GM19452 (cell line): ENCODE measurements around the gene COL7A1.
"Not testable (repeated sequence)": the region's sequence is repeated elsewhere in the genome, so short reads cannot be mapped to it uniquely, and the experiment has no call there.

Experiments
- ATAC-seq: cut with Tn5 transposase; IDR thresholded peaks from one replicate; pipeline ENCODE4 v1.9.1; 2021; ENCODE audit not compliant: unreplicated experiment

Gene COL7A1

DNA sequence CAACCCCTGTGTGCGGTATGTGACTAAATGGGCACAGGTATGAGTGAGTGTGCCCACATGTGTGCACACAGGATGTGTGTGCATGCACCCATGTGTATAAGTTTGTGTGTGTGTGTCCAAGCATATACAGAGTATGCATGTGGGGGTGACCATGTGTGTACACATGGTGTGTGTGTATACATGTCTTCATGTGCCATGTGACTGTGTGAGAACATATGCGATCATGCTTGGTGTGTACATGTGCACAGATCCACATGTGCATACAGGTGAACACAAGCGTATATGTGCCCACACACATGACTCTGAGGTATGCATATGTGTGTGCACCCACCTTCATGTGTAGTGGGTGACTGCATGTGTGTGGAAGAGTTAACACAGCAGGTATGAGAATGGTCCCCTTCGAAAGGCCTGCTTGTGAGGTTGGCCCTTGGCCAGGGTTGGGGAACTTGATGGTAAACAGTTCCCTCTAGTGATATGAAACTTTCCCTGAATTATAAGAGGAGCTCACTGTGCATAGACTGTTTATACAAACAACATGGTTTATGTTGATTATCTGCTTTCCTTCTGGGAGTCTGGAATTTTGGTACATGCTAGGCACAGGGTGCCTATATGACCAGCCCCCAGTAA, 48.8 kb downstream of the COL7A1 start:
- no peak for ATAC-seq

DNA sequence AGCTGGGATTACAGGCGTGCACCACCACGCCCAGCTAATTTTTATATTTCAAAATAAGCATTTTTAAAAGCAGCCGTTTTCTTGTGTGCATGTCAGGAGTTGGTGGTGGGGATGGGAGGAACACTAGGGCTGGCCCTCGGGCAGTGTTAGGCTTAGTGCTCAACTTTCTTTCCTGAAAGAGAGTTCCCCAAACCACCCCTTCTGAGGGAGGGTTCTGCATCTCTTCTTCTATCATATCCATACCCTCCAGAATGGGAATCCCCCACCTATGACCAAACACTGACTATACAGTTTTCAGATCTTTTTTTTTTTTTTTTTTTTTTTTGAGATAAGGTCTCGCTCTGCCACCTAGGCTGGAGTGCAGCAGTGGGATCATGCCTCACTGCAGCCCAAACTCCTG, 51.0 kb downstream of the COL7A1 start:
- ATAC-seq = no peak

DNA sequence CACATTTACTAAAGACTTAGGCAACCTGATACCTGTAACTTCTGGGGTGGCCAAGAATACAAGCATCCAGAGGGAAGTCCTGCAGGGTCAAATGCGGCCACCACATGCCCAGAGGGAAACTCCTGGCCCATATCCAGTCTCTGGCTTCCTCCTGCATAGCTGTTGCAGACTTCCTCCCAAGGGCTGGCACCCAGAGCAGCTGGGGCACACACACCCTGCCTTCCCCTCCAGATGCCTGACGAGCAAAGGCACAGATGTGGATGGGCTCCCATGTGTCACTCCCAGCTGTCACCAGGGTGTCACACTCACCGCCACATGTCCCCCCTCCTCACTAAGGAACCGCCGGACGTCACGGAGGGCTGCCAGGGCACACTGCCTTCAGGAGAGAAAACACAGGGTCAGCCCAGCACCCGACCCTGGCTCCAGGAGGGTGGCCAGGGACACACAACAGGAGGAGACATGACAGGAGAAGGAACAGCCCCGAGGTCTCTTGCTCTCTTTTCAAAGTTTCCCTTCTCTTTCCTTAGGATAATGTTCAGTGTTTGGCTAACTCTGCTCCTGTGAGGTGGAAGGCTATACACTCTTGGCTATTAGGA, 51.8 kb downstream of the COL7A1 start:
- no peak for ATAC-seq

DNA sequence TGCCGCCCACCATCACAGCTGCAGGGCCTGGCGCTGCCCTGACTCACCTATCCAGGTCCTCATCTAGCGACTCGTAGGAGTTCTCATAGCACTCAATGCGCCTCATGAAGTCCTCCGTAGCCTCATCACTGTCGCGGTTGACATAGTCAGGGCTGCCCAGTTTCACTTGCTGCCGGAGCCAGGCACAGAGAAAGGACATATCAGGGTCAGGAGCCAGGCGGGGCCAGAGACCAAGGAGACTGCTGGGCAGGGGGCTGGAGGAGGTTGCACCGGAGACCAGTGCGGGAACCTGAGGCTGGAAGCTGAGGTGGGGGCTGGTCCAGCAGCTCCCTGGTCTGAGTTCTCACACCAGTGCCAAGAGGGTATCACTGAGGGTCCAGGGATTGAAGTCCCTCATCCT, 56.7 kb downstream of the COL7A1 start:
- no peak for ATAC-seq

DNA sequence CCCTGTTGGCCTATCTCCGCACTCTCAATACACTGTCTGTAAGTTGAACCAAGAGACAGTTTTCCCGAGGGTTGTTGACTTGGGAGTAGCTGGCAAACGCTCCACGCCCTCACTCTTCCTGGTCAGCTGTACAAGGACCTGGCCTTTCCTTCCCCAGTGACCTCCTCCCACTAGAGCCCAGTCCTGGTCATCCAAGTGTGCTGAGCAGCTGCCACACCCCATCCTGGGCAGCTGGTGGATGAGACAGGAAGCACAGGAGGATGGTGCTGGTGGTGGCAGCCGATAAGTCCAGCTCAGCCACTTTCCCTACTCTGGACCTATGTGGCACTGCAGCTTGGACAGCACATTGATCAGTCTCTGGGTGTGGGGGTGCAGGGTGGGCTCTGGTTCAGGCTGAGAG, 58.3 kb downstream of the COL7A1 start:
- no peak for ATAC-seq

DNA sequence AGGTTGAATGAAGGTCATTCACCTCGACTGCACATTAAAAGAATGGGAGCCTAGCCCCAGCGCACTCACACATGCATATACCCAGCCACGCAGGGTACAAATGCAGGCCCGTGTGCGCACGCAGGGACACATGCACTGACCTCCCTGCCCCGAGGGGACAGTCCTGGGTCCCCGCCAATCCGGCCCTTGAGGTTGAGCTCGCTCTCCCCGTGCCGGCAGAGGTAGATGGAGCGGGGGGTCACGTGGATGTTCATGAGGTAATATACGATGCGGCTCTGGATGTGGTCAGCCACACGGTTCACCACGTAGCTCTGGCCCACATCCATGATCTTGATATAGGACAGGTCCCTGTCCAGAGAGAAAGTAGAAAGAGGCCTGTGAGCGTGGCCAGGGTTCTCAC, 59.0 kb downstream of the COL7A1 start:
- ATAC-seq = no peak

DNA sequence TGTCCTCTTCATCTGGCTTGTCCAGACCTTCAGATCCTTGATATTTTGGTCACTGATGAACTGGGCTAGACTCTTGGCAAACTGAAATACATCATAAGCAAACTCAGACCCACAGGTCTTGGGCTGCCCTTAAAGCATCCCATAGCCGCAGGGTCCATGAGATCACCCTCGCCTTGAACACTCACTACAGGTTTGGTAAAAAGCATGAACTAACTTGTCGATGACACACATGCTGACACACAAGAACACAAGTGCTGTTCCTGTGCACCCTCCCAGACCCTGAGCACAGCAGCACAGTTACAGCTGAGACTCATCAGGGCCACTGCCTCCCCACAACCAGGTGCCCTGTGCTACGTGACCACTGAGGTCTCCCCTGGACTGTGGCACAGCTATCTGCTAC, 59.6 kb downstream of the COL7A1 start:
- ATAC-seq = no peak

DNA sequence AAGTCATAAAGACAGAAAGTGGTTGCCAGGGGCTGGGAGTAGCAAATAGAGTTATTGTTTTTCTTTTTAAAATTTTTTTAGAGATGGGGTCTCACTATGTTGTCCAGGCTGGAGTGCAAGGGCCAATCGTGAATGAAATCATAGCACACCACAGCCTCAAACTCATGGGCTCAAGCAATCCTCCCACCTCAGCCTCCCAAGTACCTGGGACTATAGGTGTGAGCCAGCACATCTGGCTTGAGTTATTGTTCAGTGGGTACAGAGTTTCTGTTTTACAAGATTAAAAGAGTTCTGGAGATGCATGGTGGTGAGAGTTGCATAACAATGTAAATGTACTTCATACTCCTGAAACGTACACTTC, 62.2 kb downstream of the COL7A1 start:
- no peak for ATAC-seq

DNA sequence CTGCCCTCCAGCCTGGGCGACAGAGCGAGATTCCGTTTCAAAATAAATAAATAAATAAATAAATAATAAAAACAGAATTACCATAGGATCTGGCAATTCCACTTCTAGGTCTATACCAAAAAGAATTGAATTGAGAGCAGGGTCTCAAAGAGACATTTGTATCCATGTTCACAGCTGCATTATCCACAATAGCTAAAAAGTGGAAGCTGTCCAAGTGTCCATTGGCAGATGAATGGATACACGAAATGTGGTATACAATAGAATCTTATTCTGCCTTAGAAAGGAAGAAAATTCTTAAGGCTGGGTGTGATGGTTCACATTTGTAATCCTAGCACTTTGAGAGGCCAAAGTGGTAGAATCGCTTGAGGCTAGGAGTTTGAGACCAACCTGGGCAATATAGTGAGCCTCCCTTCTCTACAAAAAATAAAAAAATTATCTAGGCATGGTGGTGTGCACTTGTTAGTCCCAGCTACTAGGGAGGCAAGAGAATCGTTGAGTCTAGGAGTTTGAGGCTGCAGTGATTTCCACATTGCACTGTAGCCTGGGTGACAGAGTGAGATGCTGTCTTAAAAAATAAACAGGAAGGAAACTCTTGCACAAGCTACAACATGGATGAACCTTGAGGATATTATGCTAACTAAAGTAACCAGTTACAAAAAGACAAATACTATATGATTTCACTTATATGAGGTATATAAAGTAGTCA, 62.7 kb downstream of the COL7A1 start:
- ATAC-seq = no peak

DNA sequence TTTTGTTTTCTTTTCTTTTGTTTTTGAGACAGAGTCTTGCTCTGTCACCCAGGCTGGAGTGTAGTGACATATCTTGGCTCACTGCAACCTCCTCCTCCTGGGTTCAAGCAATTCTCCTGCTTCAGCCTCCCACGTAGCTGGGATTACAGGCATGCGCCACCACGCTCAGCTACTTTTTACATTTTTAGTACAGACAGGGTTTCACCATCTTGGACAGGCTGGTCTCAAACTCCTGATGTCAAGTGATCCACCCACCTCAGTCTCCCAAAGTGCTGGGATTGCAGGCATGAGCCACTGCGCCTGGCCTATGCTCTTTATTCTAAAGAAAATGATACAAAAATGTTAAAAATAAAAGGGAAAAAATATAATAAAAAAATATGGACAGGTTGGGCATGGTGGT, 64.4 kb downstream of the COL7A1 start:
- not testable (repeated sequence) for ATAC-seq

DNA sequence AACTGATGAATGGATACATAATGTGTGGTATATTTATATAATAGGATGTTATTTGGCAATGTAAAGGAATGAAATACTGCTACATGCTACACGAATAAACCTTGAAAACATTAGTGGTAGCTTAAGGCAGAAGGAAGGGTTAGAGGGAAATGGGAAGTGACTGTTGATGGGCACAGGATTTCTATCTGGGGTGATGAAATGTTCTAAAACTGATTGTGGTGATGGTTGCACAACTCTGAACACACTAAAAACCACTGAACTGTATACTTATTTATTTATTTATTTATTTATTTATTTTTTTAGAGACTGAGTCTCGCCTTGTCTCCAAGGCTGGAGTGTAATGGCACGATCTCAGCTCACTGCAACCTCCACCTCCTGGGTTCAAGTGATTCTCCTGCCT, 66.4 kb downstream of the COL7A1 start:
- ATAC-seq = no peak

DNA sequence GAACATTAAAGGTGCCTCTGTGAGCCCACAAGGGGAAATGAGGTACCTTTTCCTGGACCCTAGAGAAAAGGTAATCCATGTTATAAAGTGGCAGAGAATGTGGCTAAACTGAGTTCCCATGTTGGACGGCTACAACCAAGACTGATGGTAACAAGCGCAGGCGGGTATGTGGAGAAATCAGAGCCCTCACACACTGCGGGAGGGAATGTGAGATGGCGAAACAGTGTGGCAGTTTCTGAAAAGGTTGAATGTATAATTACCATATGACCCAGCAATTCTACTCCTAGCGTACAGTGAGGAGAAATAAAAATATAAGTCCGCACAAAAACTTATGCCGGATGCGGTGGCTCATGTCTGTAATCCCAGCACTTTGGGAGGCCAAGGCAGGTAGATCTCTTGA, 67.1 kb downstream of the COL7A1 start:
- ATAC-seq = no peak

DNA sequence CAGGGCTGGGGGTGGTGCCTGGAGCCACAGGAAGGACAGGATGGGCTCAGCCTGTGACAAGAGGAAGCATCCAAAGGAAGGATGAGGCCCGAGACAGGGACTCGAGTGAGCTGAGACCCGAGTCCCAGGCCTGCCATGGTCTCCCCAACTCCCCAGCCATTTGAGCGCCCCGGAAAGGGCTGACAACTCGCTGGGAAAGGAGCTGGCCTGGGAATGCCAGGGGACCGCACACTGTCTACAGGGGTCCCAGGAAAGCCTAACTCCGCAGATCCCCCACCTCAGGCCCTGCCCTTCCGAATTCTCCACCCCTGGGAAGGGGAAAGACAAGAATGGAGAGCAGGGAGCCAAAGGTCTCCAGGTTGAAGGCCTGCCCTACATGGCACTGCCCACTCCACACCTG, 70.2 kb downstream of the COL7A1 start:
- ATAC-seq = no peak

DNA sequence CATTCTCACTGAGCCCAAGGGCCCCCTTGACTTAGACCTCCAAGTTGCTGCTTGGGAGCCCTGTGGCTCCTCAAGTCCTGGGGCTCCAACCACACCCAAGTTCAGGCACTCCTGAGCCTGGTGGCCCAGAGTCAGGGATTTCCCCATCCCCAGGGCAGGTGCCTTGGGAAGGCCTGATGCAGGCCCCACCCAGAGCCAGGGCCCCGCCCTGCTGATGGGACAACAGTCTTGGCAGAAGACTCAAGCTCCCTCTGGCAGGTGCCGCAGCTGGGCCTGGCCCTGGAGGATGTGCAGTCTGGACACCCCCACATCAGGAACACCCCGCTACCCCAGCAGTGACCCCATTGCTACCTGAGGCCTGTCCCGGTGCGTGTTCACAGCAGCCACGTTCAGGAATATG, 73.5 kb downstream of the COL7A1 start:
- ATAC-seq = no peak

DNA sequence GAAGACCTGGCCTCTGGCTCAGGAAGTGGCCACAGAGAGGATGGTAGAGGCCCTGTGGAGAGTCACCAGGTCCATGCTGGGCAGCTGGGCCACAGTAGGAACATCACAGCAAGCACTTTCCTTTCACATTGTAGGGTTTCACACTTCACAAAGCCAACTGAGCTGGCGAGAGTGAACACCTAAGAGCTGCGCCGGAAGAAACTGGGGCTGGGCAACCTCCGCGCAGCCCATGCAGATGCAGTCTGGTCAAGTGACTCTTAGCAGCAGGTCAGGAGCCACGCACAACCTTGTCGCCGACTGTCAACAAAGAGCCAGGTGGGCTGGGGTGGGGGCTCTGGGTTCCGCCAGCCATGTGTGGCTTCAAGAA, 75.9 kb downstream of the COL7A1 start:
- no peak for ATAC-seq

DNA sequence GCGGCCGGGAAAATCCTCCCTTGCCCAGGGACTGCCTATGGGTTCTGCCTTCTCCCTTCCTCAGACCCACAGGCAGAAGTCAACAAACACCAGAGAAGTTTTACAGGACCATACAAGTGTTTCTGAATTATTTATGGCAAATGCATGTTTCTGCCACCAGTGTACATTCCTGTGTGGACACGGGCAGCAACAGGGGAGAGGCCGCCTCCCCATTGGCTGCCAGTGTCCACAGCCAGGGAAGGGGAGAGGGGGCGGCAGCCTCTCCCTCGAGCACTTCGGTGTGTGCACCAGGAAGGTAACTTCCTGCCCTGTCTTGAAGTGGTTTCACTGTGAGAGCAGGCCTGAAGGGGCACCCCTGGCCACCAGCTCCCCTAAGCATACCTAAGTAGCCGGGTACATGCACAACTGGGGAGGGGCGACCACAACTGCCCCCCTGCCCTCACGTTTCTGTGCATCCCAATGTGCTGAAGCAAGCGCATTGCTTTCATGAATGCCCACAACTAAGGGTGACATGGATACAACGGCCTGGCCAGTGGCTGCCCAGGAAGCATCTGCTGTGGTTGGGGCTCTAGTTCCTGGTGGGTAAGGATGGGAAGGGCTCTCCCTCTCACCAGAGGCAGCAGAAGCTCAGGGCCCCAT, 76.4 kb downstream of the COL7A1 start:
- ATAC-seq = no peak

DNA sequence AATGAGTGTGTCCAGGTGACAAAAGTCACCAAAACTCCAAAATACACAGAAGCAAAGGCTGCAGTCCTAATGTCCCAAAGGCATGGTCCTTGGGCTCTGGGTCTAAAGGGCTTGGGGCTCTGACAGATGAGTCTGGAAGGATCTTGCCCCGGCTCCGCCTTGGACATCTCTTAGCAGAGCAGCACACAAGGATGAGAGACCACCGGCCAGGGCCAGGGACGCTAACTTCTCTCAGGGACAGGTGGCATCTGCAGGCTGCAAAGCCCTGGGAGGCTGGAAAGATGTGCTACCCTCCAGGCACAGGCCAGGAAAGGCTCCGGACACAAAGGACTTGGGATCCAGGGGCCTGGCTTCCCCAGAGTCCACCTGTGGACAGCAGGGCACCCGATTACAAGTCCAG, 77.1 kb downstream of the COL7A1 start:
- no peak for ATAC-seq

DNA sequence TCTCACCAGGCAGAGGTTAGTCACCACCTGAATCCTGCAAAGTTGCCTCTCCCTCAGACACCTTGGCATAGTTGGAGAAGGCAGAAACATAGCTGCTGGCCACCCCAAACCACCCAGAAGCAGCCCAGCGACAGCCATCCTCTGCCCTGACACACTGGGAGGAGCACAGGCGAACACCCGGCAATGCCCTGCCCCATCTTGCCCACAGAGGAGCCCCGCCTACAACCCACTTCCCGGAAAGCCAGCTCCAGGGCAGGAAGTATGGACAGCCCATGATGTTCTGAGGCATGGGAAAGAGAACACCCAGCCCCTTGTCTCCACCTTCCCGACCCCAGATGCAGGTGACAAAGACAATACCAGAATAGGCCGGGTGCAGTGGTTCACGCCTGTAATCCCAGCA, 78.6 kb downstream of the COL7A1 start:
- no peak for ATAC-seq

DNA sequence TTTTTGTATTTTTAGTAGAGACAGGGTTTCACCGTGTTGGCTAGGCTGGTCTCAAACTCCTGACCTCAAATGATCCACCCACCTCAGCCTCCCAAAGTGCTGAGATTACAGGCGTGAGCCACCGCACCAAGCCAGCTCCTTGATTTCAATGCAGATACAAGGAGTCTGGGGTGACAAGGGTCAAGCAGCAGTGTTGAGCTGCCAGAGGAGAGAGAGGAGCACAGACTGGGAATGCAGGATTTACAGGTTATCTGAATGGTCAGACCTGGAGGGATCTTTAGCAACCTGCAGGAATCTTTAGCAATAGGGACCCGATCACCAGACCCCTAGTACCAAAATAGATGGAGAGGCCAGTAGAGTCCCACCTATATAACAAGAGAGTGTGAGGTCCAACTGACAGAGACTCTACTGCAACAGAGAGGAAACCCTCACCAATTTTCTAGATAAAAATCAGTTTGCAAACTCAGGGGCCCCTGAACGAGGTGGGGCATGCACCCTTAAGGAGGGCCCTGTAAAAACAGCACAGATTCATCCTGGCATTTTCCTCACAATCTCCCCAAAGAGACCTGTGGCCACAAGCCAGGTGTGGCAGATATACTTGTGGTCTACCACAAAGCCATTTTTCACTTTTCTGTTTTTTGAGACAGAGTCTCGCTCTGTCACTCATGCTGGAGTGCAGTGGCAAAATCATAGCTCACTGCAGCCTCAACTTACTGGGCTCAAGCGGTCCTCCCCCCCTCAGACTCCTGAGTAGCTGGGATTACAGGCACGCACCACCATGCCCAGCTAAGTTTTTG, 80.5 kb downstream of the COL7A1 start:
- ATAC-seq = no peak
